ENCODE results near the gene GFOD1.

DNA sequence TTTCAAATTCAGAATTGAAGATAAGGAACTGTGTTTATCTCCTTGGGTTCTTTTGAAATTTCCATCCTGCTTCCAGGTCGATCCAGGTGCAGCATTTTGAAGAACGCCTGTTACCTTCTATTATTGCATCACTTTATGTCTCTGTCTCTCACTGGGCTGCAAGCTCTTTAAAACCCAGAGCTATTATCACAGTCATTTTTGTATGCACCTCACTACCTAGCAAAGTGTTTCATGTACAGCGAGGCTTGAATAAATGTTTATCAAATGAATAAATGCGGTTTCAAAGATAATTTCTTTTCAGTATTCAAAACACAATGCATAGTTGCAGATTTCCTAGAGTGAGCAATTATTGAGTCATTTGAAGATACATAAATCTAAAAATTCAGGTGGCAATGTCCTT is 34.2 kb downstream of the GFOD1 start:
- TF ChIP-seq, protein P1, sequence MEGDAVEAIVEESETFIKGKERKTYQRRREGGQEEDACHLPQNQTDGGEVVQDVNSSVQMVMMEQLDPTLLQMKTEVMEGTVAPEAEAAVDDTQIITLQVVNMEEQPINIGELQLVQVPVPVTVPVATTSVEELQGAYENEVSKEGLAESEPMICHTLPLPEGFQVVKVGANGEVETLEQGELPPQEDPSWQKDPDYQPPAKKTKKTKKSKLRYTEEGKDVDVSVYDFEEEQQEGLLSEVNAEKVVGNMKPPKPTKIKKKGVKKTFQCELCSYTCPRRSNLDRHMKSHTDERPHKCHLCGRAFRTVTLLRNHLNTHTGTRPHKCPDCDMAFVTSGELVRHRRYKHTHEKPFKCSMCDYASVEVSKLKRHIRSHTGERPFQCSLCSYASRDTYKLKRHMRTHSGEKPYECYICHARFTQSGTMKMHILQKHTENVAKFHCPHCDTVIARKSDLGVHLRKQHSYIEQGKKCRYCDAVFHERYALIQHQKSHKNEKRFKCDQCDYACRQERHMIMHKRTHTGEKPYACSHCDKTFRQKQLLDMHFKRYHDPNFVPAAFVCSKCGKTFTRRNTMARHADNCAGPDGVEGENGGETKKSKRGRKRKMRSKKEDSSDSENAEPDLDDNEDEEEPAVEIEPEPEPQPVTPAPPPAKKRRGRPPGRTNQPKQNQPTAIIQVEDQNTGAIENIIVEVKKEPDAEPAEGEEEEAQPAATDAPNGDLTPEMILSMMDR (IDR thresholded peaks at IDR 0.05) = no peak
- no peak for TF ChIP-seq POLR2A (IDR thresholded peaks at IDR 0.05)
- no peak for TF ChIP-seq EP300 (IDR thresholded peaks at IDR 0.05)

Measured in ovary (tissue), 3 donors.